H1 (cell line): Measurements from ENCODE around the gene MMP12. TPM values are rescaled to one million over a fixed set of nuclear protein-coding genes. Genes with fewer than 3 reads are reported as not detected.
"Not testable (repeated sequence)": the region's sequence is repeated elsewhere in the genome, so short reads cannot be mapped to it uniquely, and the experiment has no call there.

ENCODE experiments used
- CTCF ChIA-PET: fragments of 300-600 bp; sonication (Branson Sonifier 250); formaldehyde crosslinking; loops from one replicate; lab custom pipeline; 2021; ENCODE audit not compliant: partially characterized antibody; lab: Charles Lee
- POLR2A ChIA-PET: fragments of 300-600 bp; sonication (Branson Sonifier 250); formaldehyde crosslinking; loops from one replicate; lab custom pipeline; 2021; ENCODE audit warnings: inconsistent platforms; ENCODE audit not compliant: partially characterized antibody; lab: Charles Lee
- DNase-seq, 2 experiments: peaks; one replicate each; pipeline versions ENCODE4 v3.0.0 to v3.0.0-alpha.2; 2010 to 2022; ENCODE audit warnings: low spot score in 2 of 2, low read depth in 1 of 2, mixed read lengths in 1 of 2
- FAIRE-seq: peaks from 2 replicates; lab custom pipeline; 2011; peaks lifted over from hg19 to GRCh38; lab: Jason Lieb, UNC
- H2AFZ ChIP-seq: 2 replicates; pipeline ENCODE4 v1.8.1; 2012; ENCODE audit warnings: low read length, inconsistent platforms
- H2AK5ac ChIP-seq: 2 replicates; pipeline ENCODE4 v1.6.1; 2013; ENCODE audit warnings: low read depth, low read length
- H2BK120ac ChIP-seq: replicated peaks from 2 replicates; pipeline ENCODE3; 2013; ENCODE audit warnings: low read depth, low read length, inconsistent platforms
- H2BK12ac ChIP-seq: 2 replicates; pipeline ENCODE4 v1.6.1; 2013; ENCODE audit warnings: low read depth, low read length
- H2BK15ac ChIP-seq: 2 replicates; pipeline ENCODE4 v1.6.1; 2013; ENCODE audit warnings: low read length
- H2BK20ac ChIP-seq: 2 replicates; pipeline ENCODE4 v1.6.1; 2013; ENCODE audit warnings: low read length
- H2BK5ac ChIP-seq: 2 replicates; pipeline ENCODE4 v1.6.1; 2013; ENCODE audit warnings: low read depth, low read length
- H3K14ac ChIP-seq: 2 replicates; pipeline ENCODE4 v1.6.1; 2013; ENCODE audit warnings: inconsistent platforms; ENCODE audit not compliant: insufficient read length
- H3K18ac ChIP-seq: 2 replicates; pipeline ENCODE4 v1.6.1; 2013; ENCODE audit warnings: low read length; ENCODE audit errors: extremely low read depth
- H3K23ac ChIP-seq: 2 replicates; pipeline ENCODE4 v1.6.1; 2013; ENCODE audit warnings: inconsistent platforms; ENCODE audit not compliant: insufficient read length
- H3K23me2 ChIP-seq: 2 replicates; pipeline ENCODE4 v1.6.1; 2013; ENCODE audit warnings: low read depth, low read length
- H3K27ac ChIP-seq: 2 replicates; pipeline ENCODE4 v1.6.1; 2011; ENCODE audit warnings: low read depth, low read length, inconsistent platforms
- H3K27me3 ChIP-seq, 4 experiments: replicated peaks in 1 of 4; 1 replicate in 1 of 4; 2 replicates in 3 of 4; pipeline versions ENCODE4 v1.6.1 to v1.8.1; 2011 to 2013; ENCODE audit warnings: low read length in 3 of 4, mild to moderate bottlenecking in 3 of 4, inconsistent platforms in 2 of 4, mixed read lengths in 2 of 4, moderate library complexity in 1 of 4; ENCODE audit not compliant: control insufficient read depth in 3 of 4, insufficient read depth in 3 of 4; ENCODE audit errors: extremely low read depth in 1 of 4
- H3K36me3 ChIP-seq, 4 experiments: 2 replicates each; pipeline versions ENCODE4 v1.6.1 to v1.8.1; 2011 to 2013; ENCODE audit warnings: mild to moderate bottlenecking in 4 of 4, low read length in 3 of 4, moderate library complexity in 2 of 4, control low read depth in 1 of 4, inconsistent platforms in 1 of 4; ENCODE audit not compliant: insufficient read depth in 4 of 4, control insufficient read depth in 2 of 4
- H3K4ac ChIP-seq: replicated peaks from 2 replicates; pipeline ENCODE3; 2013; ENCODE audit warnings: low read length, low read depth, mixed read lengths, inconsistent platforms; ENCODE audit not compliant: insufficient read length
- H3K4me1 ChIP-seq, 4 experiments: replicated peaks in 1 of 4; 1 replicate in 1 of 4; 2 replicates in 3 of 4; pipeline versions ENCODE4 v1.6.1 to v1.8.1; 2011 to 2013; ENCODE audit warnings: low read length in 3 of 4, inconsistent platforms in 2 of 4, mixed read lengths in 1 of 4; ENCODE audit not compliant: insufficient read depth in 4 of 4, control insufficient read depth in 3 of 4
- H3K4me2 ChIP-seq, 2 experiments: 2 replicates each; pipeline versions ENCODE4 v1.6.1 to v1.8.1; 2011 to 2013; ENCODE audit warnings: low read depth in 2 of 2, low read length in 2 of 2, control low read depth in 1 of 2, inconsistent platforms in 1 of 2, mild to moderate bottlenecking in 1 of 2; ENCODE audit not compliant: insufficient read depth in 1 of 2
- H3K4me3 ChIP-seq, 4 experiments: fragments of 200-600, 300-600 bp in 1 of 4; sonication (generic), shearing (Covaris generic), sonication (Bioruptor Twin) in 1 of 4; 2 replicates each; pipeline versions ENCODE4 v1.5.1 to v1.8.1; 2011 to 2016; ENCODE audit warnings: low read length in 4 of 4, low read depth in 3 of 4, control low read depth in 2 of 4, inconsistent platforms in 2 of 4, mild to moderate bottlenecking in 2 of 4, mixed read lengths in 1 of 4, moderate library complexity in 1 of 4; ENCODE audit not compliant: insufficient read depth in 2 of 4; ENCODE audit errors: extremely low read depth in 1 of 4
- H3K56ac ChIP-seq: replicated peaks from 2 replicates; pipeline ENCODE3; 2013; ENCODE audit warnings: low read depth, mild to moderate bottlenecking, mixed read lengths, low read length, inconsistent platforms; ENCODE audit not compliant: insufficient read length
- H3K79me1 ChIP-seq: 2 replicates; pipeline ENCODE4 v1.6.1; 2013; ENCODE audit warnings: low read depth, low read length, control low read depth
- H3K79me2 ChIP-seq, 2 experiments: 2 replicates each; pipeline versions ENCODE4 v1.6.1 to v1.8.1; 2012 to 2013; ENCODE audit warnings: low read length in 2 of 2, mild to moderate bottlenecking in 2 of 2, inconsistent platforms in 1 of 2; ENCODE audit not compliant: insufficient read depth in 2 of 2, control insufficient read depth in 1 of 2
- H3K9ac ChIP-seq, 4 experiments: replicated peaks in 1 of 4; 1 replicate in 1 of 4; 2 replicates in 3 of 4; pipeline versions ENCODE4 v1.6.1 to v1.8.1; 2011 to 2013; ENCODE audit warnings: low read depth in 3 of 4, low read length in 3 of 4, control low read depth in 2 of 4, mild to moderate bottlenecking in 2 of 4, moderate library complexity in 2 of 4, inconsistent platforms in 1 of 4; ENCODE audit errors: extremely low read depth in 1 of 4
- H3K9me3 ChIP-seq, 2 experiments: 2 replicates each; pipeline versions ENCODE4 v1.6.1 to v1.8.1; 2012 to 2013; ENCODE audit warnings: mild to moderate bottlenecking in 2 of 2, moderate library complexity in 2 of 2, control low read depth in 1 of 2, inconsistent platforms in 1 of 2, low read depth in 1 of 2, low read length in 1 of 2, mixed read lengths in 1 of 2; ENCODE audit not compliant: insufficient read depth in 2 of 2
- H4K20me1 ChIP-seq, 2 experiments: replicated peaks in 1 of 2; 2 replicates each; pipeline versions ENCODE3 to v1.8.1; 2011 to 2013; ENCODE audit warnings: inconsistent platforms in 2 of 2, low read length in 2 of 2, mild to moderate bottlenecking in 1 of 2; ENCODE audit not compliant: insufficient read depth in 2 of 2, control insufficient read depth in 1 of 2
- H4K5ac ChIP-seq: 2 replicates; pipeline ENCODE4 v1.6.1; 2013; ENCODE audit warnings: low read length, low read depth, mixed read lengths, inconsistent platforms; ENCODE audit not compliant: insufficient read length
- H4K8ac ChIP-seq: 2 replicates; pipeline ENCODE4 v1.8.0; 2013; ENCODE audit warnings: mild to moderate bottlenecking, moderate library complexity, low read length, inconsistent platforms; ENCODE audit not compliant: insufficient read depth; ENCODE audit errors: extremely low read depth
- H4K91ac ChIP-seq: replicated peaks from 2 replicates; pipeline ENCODE3; 2013; ENCODE audit warnings: low read length, mixed read lengths, inconsistent platforms; ENCODE audit not compliant: insufficient read length
- ATF3 ChIP-seq: IDR thresholded peaks from 2 replicates; pipeline ENCODE4 v1.6.1; 2011; ENCODE audit warnings: low read depth, mild to moderate bottlenecking, low read length; ENCODE audit not compliant: insufficient read depth
- KDM4A ChIP-seq: IDR thresholded peaks from one replicate; pipeline ENCODE4 v1.7.1; 2012; ENCODE audit warnings: low read depth, mild to moderate bottlenecking, moderate library complexity, low read length, inconsistent platforms; ENCODE audit not compliant: severe bottlenecking
- NANOG ChIP-seq: IDR thresholded peaks from 2 replicates; pipeline ENCODE4 v1.6.1; 2011; ENCODE audit warnings: low read length, low read depth, mild to moderate bottlenecking, inconsistent platforms; ENCODE audit not compliant: insufficient read depth, poor library complexity, severe bottlenecking
- POU5F1 ChIP-seq: IDR thresholded peaks from 2 replicates; pipeline ENCODE4 v1.6.1; 2011; ENCODE audit warnings: low read depth, mild to moderate bottlenecking, low read length, moderate library complexity
- RFX5 ChIP-seq: IDR thresholded peaks from 2 replicates; pipeline ENCODE4 v1.6.1; 2011; ENCODE audit warnings: low read depth, low read length, improper control_type of control experiment, borderline replicate concordance
- WGBS, 2 experiments: shearing (Covaris generic) in 1 of 2; methylation state at CpG; one replicate each; pipeline versions ENCODE4 v1.1.6 to v1.1.7; 2013 to 2015; ENCODE audit warnings: low lambda C conversion rate in 2 of 2, mixed read lengths in 2 of 2, inconsistent platforms in 1 of 2, low coverage in 1 of 2, missing lambda C conversion rate in 1 of 2; ENCODE audit not compliant: insufficient replicate concordance in 2 of 2, insufficient coverage in 1 of 2, insufficient read length in 1 of 2; ENCODE audit errors: extremely low coverage in 1 of 2, missing lambda C conversion rate in 1 of 2; 5-methylcytosine and 5-hydroxymethylcytosine counted together
- polyA plus RNA-seq, 7 experiments: library from polyadenylated mRNA; depleted of rRNA in 3 of 7; stranded (reverse) in 5 of 7; unstranded in 2 of 7; fragments of >200 nt in 5 of 7; fragments of 200-250 nt in 2 of 7; gene quantifications; 1 replicate in 5 of 7; 2 replicates in 1 of 7; 4 replicates in 1 of 7; pipeline versions ENCODE4 v1.2.1 to v1.2.3, GENCODE V29; 2011 to 2013; ENCODE audit warnings: missing spikeins in 2 of 7, mixed read lengths in 2 of 7
- total RNA-seq: library from RNA; stranded (reverse); fragmentation: NEBNext Ultra II Directional; extraction: Animal tissue kit (Norgen Biotek cat#: 25700); gene quantifications from 2 replicates; pipeline ENCODE4 v1.2.1, GENCODE V29; 2021

MMP12 gene
- total and polyA plus RNA-seq, 2 of the 8 experiments (the other 6 are each of a cell fraction or from before 2014, with no cell fraction given): not detected

DNA sequence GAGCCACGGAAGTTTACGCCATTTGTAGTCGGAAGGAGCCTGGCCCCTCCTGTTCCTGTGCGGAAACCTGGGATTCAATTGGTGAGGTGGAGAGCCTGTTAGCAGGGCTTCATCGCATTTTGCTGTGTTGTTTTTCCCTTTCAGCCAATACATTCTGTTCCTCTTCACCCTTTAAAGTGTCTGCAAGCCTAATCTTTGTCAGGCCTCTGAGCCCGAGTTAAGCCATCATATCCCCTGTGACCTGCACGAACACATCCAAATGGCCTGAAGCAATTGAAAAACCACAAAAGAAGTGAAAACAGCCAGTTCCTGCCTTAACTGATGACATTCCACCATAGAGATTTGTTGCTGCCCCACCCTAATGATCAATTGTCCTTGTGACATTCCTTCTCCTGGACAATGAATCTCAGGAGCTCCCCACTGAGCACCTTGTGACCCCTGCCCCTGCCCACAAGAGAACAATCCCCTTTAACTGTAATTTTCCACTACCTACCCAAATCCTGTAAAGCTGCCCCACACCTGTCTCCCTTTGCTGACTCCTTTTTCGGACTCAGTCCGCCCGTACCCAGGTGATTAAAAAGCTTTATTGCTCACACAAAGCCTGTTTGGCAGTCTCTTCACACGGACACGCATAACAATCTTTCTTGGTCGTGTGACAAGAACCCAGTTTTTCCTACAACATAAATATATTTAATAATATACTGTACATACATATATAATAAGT, 37.1 kb upstream of the MMP12 start (continued):
- TF ChIP-seq ATF3 (no peak), POU5F1 (no peak), RFX5 (no peak), KDM4A (no peak), NANOG (no peak)

DNA sequence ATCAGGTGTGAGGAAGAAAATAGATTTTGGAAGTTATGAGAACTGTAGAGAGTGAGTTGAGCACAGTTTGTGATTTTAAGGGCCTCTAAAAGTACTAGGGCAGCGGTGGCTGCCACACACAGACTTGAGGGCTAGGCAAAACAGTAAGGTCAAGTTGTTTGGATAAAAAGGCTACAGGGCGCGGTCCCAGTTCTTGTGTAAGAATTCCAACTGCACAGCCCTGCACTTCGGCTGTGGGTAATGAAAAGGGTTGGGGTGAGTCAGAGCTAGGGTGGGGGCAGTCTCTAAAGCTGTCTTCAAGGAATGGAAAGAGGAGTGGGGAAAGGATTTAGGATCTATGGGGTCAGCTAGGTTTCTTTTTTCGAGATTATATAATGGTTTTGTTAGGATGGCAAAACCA, 31.1 kb upstream of the MMP12 start:
- H4K20me1 ChIP-seq, H2BK20ac ChIP-seq, FAIRE-seq, H3K23ac ChIP-seq, H4K5ac ChIP-seq, H3K79me2 ChIP-seq, H3K4me2 ChIP-seq, H2AK5ac ChIP-seq, H3K79me1 ChIP-seq, H3K56ac ChIP-seq, H2BK15ac ChIP-seq, H2BK12ac ChIP-seq, H3K4me3 ChIP-seq, H3K36me3 ChIP-seq, H3K9ac ChIP-seq, H3K9me3 ChIP-seq, DNase-seq, H2BK5ac ChIP-seq, CTCF ChIA-PET, H4K91ac ChIP-seq, H3K27ac ChIP-seq, H2BK120ac ChIP-seq, H3K23me2 ChIP-seq, H3K27me3 ChIP-seq, H3K4ac ChIP-seq, H2AFZ ChIP-seq, H4K8ac ChIP-seq, H3K18ac ChIP-seq, POLR2A ChIA-PET, H3K14ac ChIP-seq, H3K4me1 ChIP-seq: not testable (repeated sequence)
- 98% methylated on average over 5 of the region's 5 CpGs; no CpG with 5 or more reads in 1 of the 2 experiments for WGBS, 2 experiments
